HTR-8/SVneo (cell line): Measurements from ENCODE around the gene MIOX.

ENCODE experiments used
- DNase-seq: peaks from one replicate; pipeline ENCODE4 v3.0.0; 2011; ENCODE audit warnings: low spot score, mixed read lengths; ENCODE audit not compliant: insufficient read length
- FAIRE-seq: peaks from 2 replicates; lab custom pipeline; 2011; peaks lifted over from hg19 to GRCh38; lab: Jason Lieb, UNC

The MIOX gene

GRCh38 chr22:50471962-50472361 is 14.7 kb upstream of the MIOX start:
- FAIRE-seq (no peak), DNase-seq (no peak)

GRCh38 chr22:50473088-50473487 is 13.6 kb upstream of the MIOX start:
- FAIRE-seq (peak; percentile 16), DNase-seq (no peak)

GRCh38 chr22:50473855-50474671 is 12.6 kb upstream of the MIOX start:
- no peak for FAIRE-seq

GRCh38 chr22:50474710-50475651 is 11.7 kb upstream of the MIOX start, which contains the start of gene SBF1:
Gene SBF1 (minus strand): TSS chr22:50475035. CDS start chr22:50474840, 195 bp downstream.
- FAIRE-seq (peak; percentile 85), DNase-seq (peak; percentile 95)

More at GRCh38 chr22:50473855-50474671, 12.6 kb upstream of the MIOX start:
- DNase-seq: no peak

GRCh38 chr22:50475652-50476002 is 11.0 kb upstream of the MIOX start:
- no peak for FAIRE-seq
- no peak for DNase-seq

GRCh38 chr22:50476868-50477267 is 9.8 kb upstream of the MIOX start:
- DNase-seq (no peak), FAIRE-seq (no peak)

GRCh38 chr22:50477923-50478322 is 8.7 kb upstream of the MIOX start:
- FAIRE-seq: no peak
- DNase-seq: no peak

GRCh38 chr22:50479721-50480120 is 6.9 kb upstream of the MIOX start:
- FAIRE-seq (no peak), DNase-seq (no peak)

- DNase-seq (no peak), FAIRE-seq (no peak)
Observed at GRCh38 chr22:50481045-50481439, 5.6 kb upstream of the MIOX start.

GRCh38 chr22:50481440-50482106 is 5.1 kb upstream of the MIOX start, which contains the start of gene ADM2:
Gene ADM2 (plus strand): TSS chr22:50481543. CDS start chr22:50481848, 305 bp downstream.
- no peak for FAIRE-seq
- peak; percentile 53 for DNase-seq

- DNase-seq (no peak), FAIRE-seq (no peak)
Observed at GRCh38 chr22:50482107-50483074, 4.3 kb upstream of the MIOX start.

GRCh38 chr22:50483106-50483505 is 3.6 kb upstream of the MIOX start:
- DNase-seq: no peak
- FAIRE-seq: no peak

GRCh38 chr22:50483556-50483955 is 3.1 kb upstream of the MIOX start:
- no peak for DNase-seq
- FAIRE-seq: no peak

- DNase-seq (no peak), FAIRE-seq (no peak)
Observed at GRCh38 chr22:50483977-50484853, 2.4 kb upstream of the MIOX start.

- DNase-seq (no peak), FAIRE-seq (no peak)
Observed at GRCh38 chr22:50485221-50486131, 1.2 kb upstream of the MIOX start.

- FAIRE-seq (no peak), DNase-seq (no peak)
Observed at GRCh38 chr22:50487290-50488005, 789 bp downstream of the MIOX start.
